WTC11 (cell line): Measurements from ENCODE around the gene RTN4RL1. TPM values are rescaled to one million over a fixed set of nuclear protein-coding genes. Genes with fewer than 3 reads are reported as not detected.

ENCODE experiments used
- ATAC-seq: fragments of 200-7000 bp; cut with Tn5 transposase; 2 replicates; pipeline ENCODE4 v1.10.0; 2021; ENCODE audit warnings: mild to moderate bottlenecking, moderate library complexity
- CTCF ChIA-PET: fragments of 300-600 bp; sonication (Branson Sonifier 250); formaldehyde crosslinking; loops from one replicate; lab custom pipeline; 2021; ENCODE audit warnings: antibody characterized with exemption; lab: Charles Lee
- POLR2A ChIA-PET: fragments of 350-600 bp; sonication (Branson Sonifier 250); formaldehyde crosslinking; loops from one replicate; lab custom pipeline; 2021; ENCODE audit warnings: antibody characterized with exemption; lab: Charles Lee
- DNase-seq: peaks from one replicate; pipeline ENCODE4 v3.0.0; 2021; ENCODE audit warnings: low spot score
- H3K27ac Mint-ChIP-seq: 2 replicates; pipeline ENCODE4 v1.8.0; 2021; ENCODE audit warnings: mixed read lengths
- H3K27me3 Mint-ChIP-seq: 2 replicates; pipeline ENCODE4 v1.8.0; 2021; ENCODE audit warnings: low read depth, mild to moderate bottlenecking, moderate library complexity, mixed read lengths
- H3K36me3 Mint-ChIP-seq: 2 replicates; pipeline ENCODE4 v1.8.0; 2021; ENCODE audit warnings: mixed read lengths
- H3K4me1 Mint-ChIP-seq: 2 replicates; pipeline ENCODE4 v1.8.0; 2022; ENCODE audit warnings: mixed read lengths
- H3K4me3 Mint-ChIP-seq: 2 replicates; pipeline ENCODE4 v1.8.0; 2021; ENCODE audit warnings: mild to moderate bottlenecking, moderate library complexity, mixed read lengths
- H3K9me3 Mint-ChIP-seq: 2 replicates; pipeline ENCODE4 v1.8.0; 2021; ENCODE audit warnings: mixed read lengths
- AFF4 ChIP-seq: sonication (generic); formaldehyde crosslinking; IDR thresholded peaks from 2 replicates; pipeline ENCODE4 v1.8.1; 2023; ENCODE audit warnings: mild to moderate bottlenecking, missing genetic modification reagents, borderline replicate concordance
- CTCF ChIP-seq: fragments of 200-600 bp; IDR thresholded peaks from 2 replicates; pipeline ENCODE4 v1.8.0; 2022; ENCODE audit warnings: antibody characterized with exemption
- E2F5 ChIP-seq: sonication (generic); formaldehyde crosslinking; IDR thresholded peaks from 2 replicates; pipeline ENCODE4 v1.8.1; 2022; ENCODE audit warnings: mild to moderate bottlenecking, moderate library complexity, missing genetic modification reagents
- ESRRA ChIP-seq: sonication (generic); formaldehyde crosslinking; IDR thresholded peaks from 2 replicates; pipeline ENCODE4 v1.8.1; 2022; ENCODE audit warnings: mild to moderate bottlenecking, missing genetic modification reagents, borderline replicate concordance
- ETV6 ChIP-seq: sonication (generic); formaldehyde crosslinking; IDR thresholded peaks from 2 replicates; pipeline ENCODE4 v1.8.1; 2022; ENCODE audit warnings: mild to moderate bottlenecking, missing genetic modification reagents
- FOXP4 ChIP-seq: sonication (generic); formaldehyde crosslinking; IDR thresholded peaks from 2 replicates; pipeline ENCODE4 v1.8.0; 2022; ENCODE audit warnings: mild to moderate bottlenecking, missing genetic modification reagents
- IRF1 ChIP-seq: sonication (generic); formaldehyde crosslinking; IDR thresholded peaks from 2 replicates; pipeline ENCODE4 v1.8.0; 2023; ENCODE audit warnings: missing genetic modification reagents
- JAZF1 ChIP-seq: fragments of 250-450 bp; sonication (Bioruptor Pico); IDR thresholded peaks from 2 replicates; pipeline ENCODE4 v1.9.0; 2021; ENCODE audit warnings: moderate library complexity, mild to moderate bottlenecking, inconsistent platforms
- MYBL2 ChIP-seq: sonication (generic); formaldehyde crosslinking; IDR thresholded peaks from 2 replicates; pipeline ENCODE4 v1.8.1; 2023; ENCODE audit warnings: mild to moderate bottlenecking, moderate library complexity, missing genetic modification reagents
- NR1H2 ChIP-seq: sonication (generic); formaldehyde crosslinking; IDR thresholded peaks from 2 replicates; pipeline ENCODE4 v1.9.0; 2021; ENCODE audit warnings: mild to moderate bottlenecking, moderate library complexity, missing genetic modification reagents
- SP1 ChIP-seq: sonication (generic); formaldehyde crosslinking; conservative IDR thresholded peaks from 2 replicates; pipeline ENCODE4 v1.8.1; 2022; ENCODE audit warnings: missing genetic modification reagents
- USF2 ChIP-seq: sonication (generic); formaldehyde crosslinking; IDR thresholded peaks from 2 replicates; pipeline ENCODE4 v1.8.1; 2023; ENCODE audit warnings: mild to moderate bottlenecking, missing genetic modification reagents, moderate library complexity
- ZBTB43 ChIP-seq: sonication (generic); formaldehyde crosslinking; IDR thresholded peaks from 2 replicates; pipeline ENCODE4 v1.8.1; 2023; ENCODE audit warnings: mild to moderate bottlenecking, missing genetic modification reagents
- ZNF121 ChIP-seq: sonication (generic); formaldehyde crosslinking; IDR thresholded peaks from 2 replicates; pipeline ENCODE4 v1.8.0; 2023; ENCODE audit warnings: missing genetic modification reagents
- ZNF396 ChIP-seq: fragments of 250-450 bp; sonication (Bioruptor Pico); IDR thresholded peaks from 2 replicates; pipeline ENCODE4 v1.8.0; 2021; ENCODE audit warnings: mild to moderate bottlenecking, moderate library complexity, borderline replicate concordance
- ZNF416 ChIP-seq: fragments of 250-450 bp; sonication (Bioruptor Pico); IDR thresholded peaks from 2 replicates; pipeline ENCODE4 v1.9.0; 2021; ENCODE audit warnings: mild to moderate bottlenecking, inconsistent platforms
- ZNF423 ChIP-seq: fragments of 250-450 bp; sonication (Bioruptor Pico); IDR thresholded peaks from 2 replicates; pipeline ENCODE4 v2.1.2; 2022; ENCODE audit warnings: mild to moderate bottlenecking, moderate library complexity
- ZNF532 ChIP-seq: fragments of 250-450 bp; sonication (Bioruptor Pico); IDR thresholded peaks from 2 replicates; pipeline ENCODE4 v1.9.0; 2021; ENCODE audit warnings: mild to moderate bottlenecking, borderline replicate concordance
- total RNA-seq: library from RNA; stranded (reverse); gene quantifications from 3 replicates; pipeline ENCODE4 v1.2.3, GENCODE V29; 2021

Gene RTN4RL1
- total RNA-seq, 1 experiment from 2014 or later, result 0.72 TPM

- no peak for TF ChIP-seq ZNF532 (CRISPR knock-in tag)
- no peak for TF ChIP-seq ESRRA
Measured at GRCh38 chr17:2018716-2019510, 6.2 kb downstream of the RTN4RL1 start (continued).

- Mint-ChIP-seq H3K4me1 (peaks cover 9% of the 10 kb centered on the region), H3K36me3 (no peaks in the 10 kb centered on the region), H3K9me3 (no peaks in the 10 kb centered on the region), H3K27me3 (peaks cover 77% of the 10 kb centered on the region), H3K4me3 (no peak overlapping the region), H3K27ac (no peak overlapping the region)
- POLR2A ChIA-PET, result no interaction called here
- TF ChIP-seq ZNF121 (CRISPR knock-in tag), result no peak
- TF ChIP-seq FOXP4 (CRISPR knock-in tag), result no peak
- TF ChIP-seq E2F5 (CRISPR knock-in tag), result no peak
- no peak for TF ChIP-seq ZBTB43 (CRISPR knock-in tag)
- no peak for TF ChIP-seq ZNF396
- TF ChIP-seq ZNF423 (CRISPR knock-in tag), result no peak
- TF ChIP-seq MYBL2 (CRISPR knock-in tag), result no peak
- no peak for TF ChIP-seq IRF1
- no peak for TF ChIP-seq SP1 (CRISPR knock-in tag)
- TF ChIP-seq ETV6 (CRISPR knock-in tag), result no peak
- TF ChIP-seq AFF4 (CRISPR knock-in tag), result no peak
- TF ChIP-seq ZNF416 (CRISPR knock-in tag), result no peak
- TF ChIP-seq CTCF, result no peak
- TF ChIP-seq JAZF1 (CRISPR knock-in tag), result no peak
- TF ChIP-seq USF2 (CRISPR knock-in tag), result no peak
- TF ChIP-seq ESRRA, result no peak
- TF ChIP-seq NR1H2, result no peak
- CTCF ChIA-PET, result no interaction called here
- DNase-seq, result no peak
- ATAC-seq, result no peak
Measured at GRCh38 chr17:2017274-2017941, 7.7 kb downstream of the RTN4RL1 start.
